Left lung (tissue), 10 donors: ENCODE measurements around the gene RHOA. TPM values are rescaled to one million over a fixed set of nuclear protein-coding genes. Genes with fewer than 3 reads are reported as not detected.
A peak's percentile ranks its signal among the peaks of the same experiment; 100 is the strongest.
"Not testable (repeated sequence)": the region's sequence is repeated elsewhere in the genome, so short reads cannot be mapped to it uniquely, and the experiment has no call there.

Source experiments
- ATAC-seq: fragments of 200-7000 bp; cut with Tn5 transposase; one replicate; pipeline ENCODE4 v1.9.1; 2020; ENCODE audit warnings: moderate library complexity
- DNase-seq, 4 donors: peaks; one replicate each; pipeline ENCODE4 v3.0.0-alpha.2; 2013 to 2020
- H3K27ac ChIP-seq, 2 donors: fragments of 200-600 bp; sonication (generic) in 1 of 2; one replicate each; pipeline versions ENCODE4 v1.5.0 to v1.8.0; 2020 to 2021
- H3K27me3 ChIP-seq, 2 donors: fragments of 200-600 bp; sonication (generic) in 1 of 2; one replicate each; pipeline versions ENCODE4 v1.5.0 to v1.8.0; 2020 to 2021
- H3K36me3 ChIP-seq, 2 donors: fragments of 200-600 bp; sonication (generic) in 1 of 2; one replicate each; pipeline versions ENCODE4 v1.5.0 to v1.8.0; 2020 to 2021
- H3K4me1 ChIP-seq, 2 donors: fragments of 200-600 bp; one replicate each; pipeline ENCODE4 v1.8.0; 2021
- H3K4me3 ChIP-seq, 2 donors: fragments of 200-600 bp; sonication (generic) in 1 of 2; one replicate each; pipeline versions ENCODE4 v1.5.0 to v1.8.0; 2020 to 2021; ENCODE audit warnings: mild to moderate bottlenecking in 1 of 2
- H3K9me3 ChIP-seq, 2 donors: fragments of 200-600 bp; sonication (generic) in 1 of 2; one replicate each; pipeline versions ENCODE4 v1.5.0 to v1.8.0; 2020 to 2021
- intact Hi-C, 2 donors: fragments of 100-400 bp; cut with DNase I; formaldehyde crosslinking; loops; one replicate each; pipeline versions ENCODE4 v1.11.2 to v1.14.2; 2022
- polyA plus RNA-seq, 6 donors: library from polyadenylated mRNA; unstranded; fragments of 120-200 nt; gene quantifications; one replicate each; pipeline ENCODE4 v1.2.1, GENCODE V29; 2013; ENCODE audit not compliant: insufficient read length in 6 of 6
- total RNA-seq, 2 donors: library from RNA; stranded (reverse); fragmentation: NEBNext Ultra II Directional; extraction: Animal tissue kit (Norgen Biotek cat#: 25700); gene quantifications; one replicate each; pipeline ENCODE4 v1.2.1, GENCODE V29; 2021
- TF ChIP-seq, protein P1 (sequence below), 2 donors: fragments of 200-600 bp; sonication (generic) in 1 of 2; IDR thresholded peaks; one replicate each; pipeline versions ENCODE4 v1.5.0 to v1.8.0; 2021; ENCODE audit warnings: antibody characterized with exemption in 2 of 2
- donor health status: DM: no; HTN: yes; CAD: no.
- donor health status: DM: no; HTN: no; CAD: no.

Gene RHOA
- total and polyA plus RNA-seq, 8 donors: 467 to 625 (median 514) TPM

DNA sequence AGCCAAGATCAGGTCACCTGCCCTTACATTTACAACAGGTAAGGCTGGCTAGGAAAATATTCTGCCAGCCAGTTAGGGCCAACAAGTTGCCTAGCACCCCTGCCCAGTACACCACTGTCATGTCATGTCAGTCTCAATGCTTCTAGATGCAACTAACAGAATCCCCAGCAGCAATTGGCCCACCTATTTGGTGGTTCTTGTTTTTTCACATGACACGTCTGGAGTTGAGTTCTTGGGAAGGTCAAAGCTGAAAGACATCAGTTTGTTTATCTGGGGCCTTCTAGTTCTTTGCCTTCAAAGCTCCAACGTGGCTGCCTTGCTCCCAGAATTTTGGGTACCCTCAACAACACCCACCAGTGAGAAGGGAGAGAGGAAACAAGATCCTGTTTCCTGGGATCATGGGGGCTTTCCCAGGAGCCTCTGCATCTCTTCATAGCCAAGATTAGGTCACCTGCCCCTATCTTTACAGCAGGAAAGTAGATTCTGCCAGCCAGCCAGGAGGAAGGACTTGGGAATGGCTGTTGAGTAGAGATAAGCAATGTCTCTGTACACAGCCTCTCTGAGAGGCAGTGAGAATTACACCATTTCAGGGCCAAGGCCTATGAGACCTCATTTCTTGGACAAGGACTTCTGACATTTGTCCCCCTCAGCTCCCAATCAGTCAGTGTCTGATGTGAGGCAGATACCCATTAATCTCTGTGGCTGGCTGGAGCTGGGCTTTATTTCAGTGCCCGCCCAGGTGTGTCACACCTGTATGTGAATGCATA is 62.2 kb downstream of the RHOA start:
- Histone ChIP-seq H3K9me3 (no peaks in the 10 kb centered on the region), H3K27me3 (no peaks in the 10 kb centered on the region), H3K36me3 (peaks cover 0 to 4% of the 10 kb centered on the region in 2 donors), H3K27ac (peak overlapping the region; percentile 7 to 90), H3K4me3 (no peak overlapping the region), H3K4me1 (peaks cover 22 to 88% of the 10 kb centered on the region in 2 donors)
- intact Hi-C loops: no loop called here
- DNase-seq (no peak), ATAC-seq (no peak)
- TF ChIP-seq, protein P1, sequence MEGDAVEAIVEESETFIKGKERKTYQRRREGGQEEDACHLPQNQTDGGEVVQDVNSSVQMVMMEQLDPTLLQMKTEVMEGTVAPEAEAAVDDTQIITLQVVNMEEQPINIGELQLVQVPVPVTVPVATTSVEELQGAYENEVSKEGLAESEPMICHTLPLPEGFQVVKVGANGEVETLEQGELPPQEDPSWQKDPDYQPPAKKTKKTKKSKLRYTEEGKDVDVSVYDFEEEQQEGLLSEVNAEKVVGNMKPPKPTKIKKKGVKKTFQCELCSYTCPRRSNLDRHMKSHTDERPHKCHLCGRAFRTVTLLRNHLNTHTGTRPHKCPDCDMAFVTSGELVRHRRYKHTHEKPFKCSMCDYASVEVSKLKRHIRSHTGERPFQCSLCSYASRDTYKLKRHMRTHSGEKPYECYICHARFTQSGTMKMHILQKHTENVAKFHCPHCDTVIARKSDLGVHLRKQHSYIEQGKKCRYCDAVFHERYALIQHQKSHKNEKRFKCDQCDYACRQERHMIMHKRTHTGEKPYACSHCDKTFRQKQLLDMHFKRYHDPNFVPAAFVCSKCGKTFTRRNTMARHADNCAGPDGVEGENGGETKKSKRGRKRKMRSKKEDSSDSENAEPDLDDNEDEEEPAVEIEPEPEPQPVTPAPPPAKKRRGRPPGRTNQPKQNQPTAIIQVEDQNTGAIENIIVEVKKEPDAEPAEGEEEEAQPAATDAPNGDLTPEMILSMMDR (IDR thresholded peaks at IDR 0.05): no peak

DNA sequence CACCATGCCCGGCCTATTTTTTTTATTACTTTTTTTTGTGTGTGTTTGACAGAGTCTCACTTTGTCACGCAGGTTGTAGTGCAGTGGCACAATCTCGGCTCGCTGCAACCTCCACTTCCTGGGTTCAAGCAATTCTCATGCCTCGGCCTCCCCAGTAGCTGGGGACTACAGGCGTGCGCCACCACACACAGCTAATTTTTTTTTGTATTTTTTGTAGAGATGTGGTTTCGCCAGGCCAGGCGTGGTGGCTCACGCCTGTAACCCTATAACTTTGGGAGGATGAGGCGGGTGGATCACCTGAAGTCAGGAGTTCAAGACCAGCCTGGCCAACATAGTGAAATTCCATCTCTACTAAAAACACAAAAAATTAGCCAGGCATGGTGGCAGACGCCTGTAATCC is 63.4 kb downstream of the RHOA start:
- DNase-seq, ATAC-seq, H3K4me3 ChIP-seq, H3K9me3 ChIP-seq, intact Hi-C loops, H3K36me3 ChIP-seq, H3K27me3 ChIP-seq: not testable (repeated sequence)
- Histone ChIP-seq H3K4me1 (peaks cover 24 to 91% of the 10 kb centered on the region in 2 donors), H3K27ac (peak overlapping the region in 1 of 2 donors; percentile 100)

DNA sequence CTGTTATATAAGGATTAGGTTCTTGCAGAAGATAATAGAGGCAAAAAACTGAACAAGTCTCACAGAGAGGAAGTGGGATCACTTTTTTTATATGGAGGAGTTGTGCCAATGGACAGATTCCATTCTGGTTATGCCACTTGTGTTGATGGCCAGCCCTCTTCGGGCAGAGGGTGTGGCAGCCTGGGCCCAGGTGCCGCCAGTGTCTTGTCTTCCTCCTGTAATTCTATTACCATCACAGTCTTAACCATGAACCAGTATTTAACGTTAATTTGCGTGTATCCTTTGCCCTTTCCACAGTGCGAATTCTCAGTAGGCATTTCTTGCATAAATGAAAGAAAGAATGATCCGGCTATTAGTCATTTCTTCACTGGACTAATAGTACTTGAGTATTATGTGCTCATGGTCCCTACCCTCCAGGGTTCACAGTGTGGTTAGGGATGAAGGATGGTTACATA is 65.0 kb downstream of the RHOA start:
- H3K9me3 ChIP-seq: no peaks in the 10 kb centered on the region
- H3K4me1 ChIP-seq: peaks cover 22 to 91% of the 10 kb centered on the region in 2 donors
- TF ChIP-seq, protein P1 (IDR thresholded peaks at IDR 0.05): no peak
- peak overlapping the region; percentile 87 to 100 for H3K27ac ChIP-seq
- intact Hi-C loops: no loop called here
- DNase-seq (no peak), ATAC-seq (peak; percentile 42)
- no peak overlapping the region for H3K4me3 ChIP-seq
- H3K27me3 ChIP-seq: no peaks in the 10 kb centered on the region
- H3K36me3 ChIP-seq: no peaks in the 10 kb centered on the region

DNA sequence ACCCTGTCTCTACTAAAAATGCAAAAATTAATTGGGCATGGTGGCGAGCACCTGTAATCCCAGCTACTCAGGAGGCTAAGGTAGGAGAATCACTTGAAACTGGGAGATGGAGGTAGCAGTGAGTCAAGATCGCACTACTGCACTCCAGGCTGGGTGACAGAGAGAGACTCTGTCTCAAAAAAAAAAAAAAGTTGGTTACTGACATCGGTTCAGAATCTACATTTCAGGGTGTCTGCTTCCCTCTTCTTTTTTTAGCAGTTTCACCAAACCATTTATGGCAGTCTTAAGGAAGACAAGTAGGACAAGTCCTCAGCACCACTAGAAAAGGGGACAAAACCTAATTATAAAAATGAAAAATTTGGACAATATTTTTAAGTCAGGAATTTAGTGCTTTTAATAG is 68.6 kb downstream of the RHOA start:
- TF ChIP-seq, protein P1 (IDR thresholded peaks at IDR 0.05): no peak
- ATAC-seq (no peak), DNase-seq (no peak)
- intact Hi-C loops: loop anchor here in 1 of 2 donors (5.0 kb wide), 1 partner anchor 104 kb away; no protein-coding TSS in a partner anchor
- H3K27ac ChIP-seq: peak overlapping the region in 1 of 2 donors; percentile 100
- no peaks in the 10 kb centered on the region for H3K36me3 ChIP-seq
- H3K9me3 ChIP-seq: no peaks in the 10 kb centered on the region
- no peaks in the 10 kb centered on the region for H3K27me3 ChIP-seq
- H3K4me1 ChIP-seq: peaks cover 21 to 85% of the 10 kb centered on the region in 2 donors
- H3K4me3 ChIP-seq: no peak overlapping the region

DNA sequence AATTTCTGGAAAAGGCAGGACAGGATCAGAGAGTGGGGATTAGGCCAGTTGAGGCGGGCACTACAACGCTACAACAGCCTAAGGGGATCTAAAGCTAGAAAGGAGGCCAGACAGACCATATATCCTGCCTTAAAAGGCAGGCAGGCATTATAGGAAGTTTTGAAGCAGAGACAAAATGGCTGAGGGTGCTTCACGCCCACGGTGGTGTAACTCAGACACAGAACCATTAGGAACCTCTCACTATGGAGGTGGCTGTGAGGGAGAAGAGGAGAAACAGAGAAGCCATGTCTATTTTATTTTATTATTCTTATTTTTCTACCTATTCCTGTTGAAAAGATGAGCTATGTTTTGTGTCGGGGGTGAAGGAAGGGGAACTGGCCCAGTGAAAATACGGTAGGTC is 69.8 kb downstream of the RHOA start:
- H3K4me1 ChIP-seq: peaks cover 15 to 85% of the 10 kb centered on the region in 2 donors

More for the DNA sequence above, 69.8 kb downstream of the RHOA start:
- TF ChIP-seq, protein P1 (IDR thresholded peaks at IDR 0.05): no peak
- ATAC-seq (no peak), DNase-seq (no peak)
- Histone ChIP-seq H3K27ac (peak overlapping the region; percentile 93 to 100), H3K36me3 (peaks cover 0 to 6% of the 10 kb centered on the region in 2 donors), H3K27me3 (no peaks in the 10 kb centered on the region), H3K9me3 (no peaks in the 10 kb centered on the region), H3K4me3 (no peak overlapping the region)
- intact Hi-C loops: loop anchor here in 1 of 2 donors (5.0 kb wide), 1 partner anchor 105 kb away; no protein-coding TSS in a partner anchor
